Measurements from ENCODE around the gene AIG1. TPM values are rescaled to one million over a fixed set of nuclear protein-coding genes. Genes with fewer than 3 reads are reported as not detected.
A peak's percentile ranks its signal among the peaks of the same experiment; 100 is the strongest.

The AIG1 gene
- total RNA-seq, 1 donor from 2014 or later: 29.6 TPM

- DNase-seq: no peak
- H3K36me3 ChIP-seq: no peaks in the 10 kb centered on the region
- no peak for ATAC-seq
- H3K4me1 ChIP-seq: no peaks in the 10 kb centered on the region
- intact Hi-C loops (cut with DNase I): no loop called here
- TF ChIP-seq, protein P1, sequence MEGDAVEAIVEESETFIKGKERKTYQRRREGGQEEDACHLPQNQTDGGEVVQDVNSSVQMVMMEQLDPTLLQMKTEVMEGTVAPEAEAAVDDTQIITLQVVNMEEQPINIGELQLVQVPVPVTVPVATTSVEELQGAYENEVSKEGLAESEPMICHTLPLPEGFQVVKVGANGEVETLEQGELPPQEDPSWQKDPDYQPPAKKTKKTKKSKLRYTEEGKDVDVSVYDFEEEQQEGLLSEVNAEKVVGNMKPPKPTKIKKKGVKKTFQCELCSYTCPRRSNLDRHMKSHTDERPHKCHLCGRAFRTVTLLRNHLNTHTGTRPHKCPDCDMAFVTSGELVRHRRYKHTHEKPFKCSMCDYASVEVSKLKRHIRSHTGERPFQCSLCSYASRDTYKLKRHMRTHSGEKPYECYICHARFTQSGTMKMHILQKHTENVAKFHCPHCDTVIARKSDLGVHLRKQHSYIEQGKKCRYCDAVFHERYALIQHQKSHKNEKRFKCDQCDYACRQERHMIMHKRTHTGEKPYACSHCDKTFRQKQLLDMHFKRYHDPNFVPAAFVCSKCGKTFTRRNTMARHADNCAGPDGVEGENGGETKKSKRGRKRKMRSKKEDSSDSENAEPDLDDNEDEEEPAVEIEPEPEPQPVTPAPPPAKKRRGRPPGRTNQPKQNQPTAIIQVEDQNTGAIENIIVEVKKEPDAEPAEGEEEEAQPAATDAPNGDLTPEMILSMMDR (IDR thresholded peaks at IDR 0.05): no peak
- no peaks in the 10 kb centered on the region for H3K9me3 ChIP-seq
- no peak overlapping the region for H3K4me3 ChIP-seq
- no peak overlapping the region for H3K27ac ChIP-seq
- H3K27me3 ChIP-seq (ENCODE audit: low read depth): no peaks in the 10 kb centered on the region
Observed at GRCh38 chr6:143283887-143284645, 223.4 kb downstream of the AIG1 start.

GRCh38 chr6:143286251-143286795 lies 225.6 kb downstream of the AIG1 start:
- no peak for ATAC-seq

DNA sequence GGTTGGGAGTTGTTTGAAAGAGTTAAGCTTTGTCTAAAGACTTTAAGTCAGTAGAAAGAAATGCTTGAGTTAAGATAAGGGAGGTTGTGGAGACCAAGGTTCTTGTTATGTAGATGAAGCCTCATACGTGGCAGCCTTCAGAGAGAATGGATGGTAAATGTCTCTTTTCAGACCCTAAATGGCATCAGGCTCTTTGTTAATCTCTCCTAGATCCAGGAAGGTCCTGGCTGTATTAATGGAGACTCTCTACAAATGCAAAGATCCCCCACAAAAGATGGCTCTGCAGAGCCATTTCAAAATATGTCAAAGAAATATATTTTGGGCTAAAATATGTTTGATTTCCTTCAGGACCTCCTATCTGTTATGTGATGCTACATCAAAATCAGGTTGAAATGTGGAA lies 228.2 kb downstream of the AIG1 start:
- Histone ChIP-seq H3K36me3 (no peaks in the 10 kb centered on the region), H3K4me1 (no peaks in the 10 kb centered on the region), H3K9me3 (no peaks in the 10 kb centered on the region), H3K27me3 (ENCODE audit: low read depth) (no peaks in the 10 kb centered on the region), H3K4me3 (no peak overlapping the region), H3K27ac (no peak overlapping the region)
- no peak for DNase-seq
- TF ChIP-seq, protein P1 (IDR thresholded peaks at IDR 0.05): no peak
- intact Hi-C loops (cut with DNase I): no loop called here
- ATAC-seq: no peak

More at GRCh38 chr6:143286251-143286795, 225.6 kb downstream of the AIG1 start:
- no peak for DNase-seq
- H3K36me3 ChIP-seq: no peaks in the 10 kb centered on the region
- no peaks in the 10 kb centered on the region for H3K27me3 ChIP-seq (ENCODE audit: low read depth)
- no peaks in the 10 kb centered on the region for H3K4me1 ChIP-seq
- no peak overlapping the region for H3K4me3 ChIP-seq
- TF ChIP-seq, protein P1 (IDR thresholded peaks at IDR 0.05): no peak
- H3K27ac ChIP-seq: no peak overlapping the region
- intact Hi-C loops (cut with DNase I): no loop called here
- no peaks in the 10 kb centered on the region for H3K9me3 ChIP-seq

GRCh38 chr6:143290206-143290605 lies 229.5 kb downstream of the AIG1 start:
- Histone ChIP-seq H3K36me3 (no peaks in the 10 kb centered on the region), H3K9me3 (no peaks in the 10 kb centered on the region), H3K27ac (no peak overlapping the region), H3K27me3 (ENCODE audit: low read depth) (no peaks in the 10 kb centered on the region), H3K4me3 (no peak overlapping the region), H3K4me1 (no peaks in the 10 kb centered on the region)
- no peak for DNase-seq
- intact Hi-C loops (cut with DNase I): no loop called here
- ATAC-seq: peak in 1 of 2 donors; percentile 64
- TF ChIP-seq, protein P1 (IDR thresholded peaks at IDR 0.05): no peak

DNA sequence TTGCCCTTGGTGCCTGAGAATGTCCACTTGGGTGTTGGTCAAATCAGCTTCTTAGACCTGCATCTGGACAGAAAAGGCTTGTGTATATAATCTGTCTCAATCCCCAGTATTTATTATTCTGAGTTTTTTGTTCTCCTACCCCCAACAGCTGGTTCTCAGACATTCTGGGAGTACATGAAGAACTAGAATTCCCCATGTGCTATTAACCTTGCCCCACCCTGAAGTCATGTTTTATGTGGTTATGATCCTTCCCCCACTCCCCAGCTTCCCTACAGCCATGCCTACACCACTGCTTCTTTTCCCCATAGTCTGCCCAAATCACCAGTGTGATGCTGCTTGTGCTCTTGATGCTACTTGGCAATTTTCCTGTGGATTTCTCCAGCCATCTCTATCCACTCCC lies 232.8 kb downstream of the AIG1 start:
- ATAC-seq (no peak), DNase-seq (no peak)
- Histone ChIP-seq H3K27me3 (ENCODE audit: low read depth) (no peaks in the 10 kb centered on the region), H3K9me3 (no peaks in the 10 kb centered on the region), H3K4me3 (no peak overlapping the region), H3K36me3 (no peaks in the 10 kb centered on the region), H3K4me1 (no peaks in the 10 kb centered on the region), H3K27ac (no peak overlapping the region)
- TF ChIP-seq, protein P1 (IDR thresholded peaks at IDR 0.05): no peak
- intact Hi-C loops (cut with DNase I): no loop called here

Measured in lower lobe of right lung (tissue), 2 donors.